ENCODE measurements around the gene ITGB5.

DNA sequence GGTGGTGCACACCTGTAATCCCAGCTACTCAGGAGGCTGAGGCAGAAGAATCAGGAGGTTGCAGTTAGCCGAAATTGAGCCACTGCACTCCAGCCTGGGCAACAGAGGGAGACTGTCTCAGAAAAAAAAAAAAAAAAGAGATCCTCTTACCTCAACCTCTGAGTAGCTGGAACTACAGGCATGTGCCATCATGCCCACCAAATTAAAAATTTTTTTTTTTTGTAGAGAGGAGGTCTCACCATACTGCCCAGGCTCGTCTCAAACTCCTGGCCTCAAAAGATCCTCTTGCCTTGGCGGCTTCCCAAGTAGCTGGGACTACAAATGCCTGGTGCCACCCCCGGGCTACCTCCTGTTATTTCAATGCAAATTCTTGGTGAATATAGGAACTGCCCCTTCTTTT lies 155.4 kb downstream of the ITGB5 start:
- TF ChIP-seq, protein P1, sequence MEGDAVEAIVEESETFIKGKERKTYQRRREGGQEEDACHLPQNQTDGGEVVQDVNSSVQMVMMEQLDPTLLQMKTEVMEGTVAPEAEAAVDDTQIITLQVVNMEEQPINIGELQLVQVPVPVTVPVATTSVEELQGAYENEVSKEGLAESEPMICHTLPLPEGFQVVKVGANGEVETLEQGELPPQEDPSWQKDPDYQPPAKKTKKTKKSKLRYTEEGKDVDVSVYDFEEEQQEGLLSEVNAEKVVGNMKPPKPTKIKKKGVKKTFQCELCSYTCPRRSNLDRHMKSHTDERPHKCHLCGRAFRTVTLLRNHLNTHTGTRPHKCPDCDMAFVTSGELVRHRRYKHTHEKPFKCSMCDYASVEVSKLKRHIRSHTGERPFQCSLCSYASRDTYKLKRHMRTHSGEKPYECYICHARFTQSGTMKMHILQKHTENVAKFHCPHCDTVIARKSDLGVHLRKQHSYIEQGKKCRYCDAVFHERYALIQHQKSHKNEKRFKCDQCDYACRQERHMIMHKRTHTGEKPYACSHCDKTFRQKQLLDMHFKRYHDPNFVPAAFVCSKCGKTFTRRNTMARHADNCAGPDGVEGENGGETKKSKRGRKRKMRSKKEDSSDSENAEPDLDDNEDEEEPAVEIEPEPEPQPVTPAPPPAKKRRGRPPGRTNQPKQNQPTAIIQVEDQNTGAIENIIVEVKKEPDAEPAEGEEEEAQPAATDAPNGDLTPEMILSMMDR (conservative IDR thresholded peaks at IDR 0.05; ENCODE audit: low read length) = no peak
- TF ChIP-seq EZH2phosphoT487 (IDR thresholded peaks at IDR 0.05; ENCODE audit: borderline replicate concordance, low read depth, low read length) = no peak
